C4-2B (cell line): ENCODE data around the gene TMEM98.

Experiments used
- CTCF ChIP-seq: fragments of 450-650 bp; conservative IDR thresholded peaks from 2 replicates; pipeline ENCODE4 v1.5.1; 2017; ENCODE audit warnings: mild to moderate bottlenecking
- ZFX ChIP-seq: fragments of 450-650 bp; IDR thresholded peaks from 2 replicates; pipeline ENCODE4 v1.6.1; 2017

- TF ChIP-seq CTCF (no peak), ZFX (no peak)
Observed at GRCh38 chr17:32956240-32956970, 28.5 kb downstream of the TMEM98 start.
